GM21717 (cell line): ENCODE data around the gene SLC26A5.

Experiments
- ATAC-seq: cut with Tn5 transposase; IDR thresholded peaks from one replicate; pipeline ENCODE4 v1.9.1; 2021; ENCODE audit warnings: mild to moderate bottlenecking, moderate library complexity; ENCODE audit not compliant: unreplicated experiment

SLC26A5 gene

GRCh38 chr7:103348452-103348851, 97.6 kb downstream of the SLC26A5 start:
- no peak for ATAC-seq

GRCh38 chr7:103347507-103348267, 98.3 kb downstream of the SLC26A5 start, which contains the start of gene PSMC2:
Gene PSMC2 (plus strand): TSS chr7:103347643. CDS start chr7:103347712, 69 bp downstream.
- ATAC-seq: peak; percentile 73

GRCh38 chr7:103346396-103346795, 99.6 kb downstream of the SLC26A5 start:
- no peak for ATAC-seq

GRCh38 chr7:103344453-103345149, 101.4 kb downstream of the SLC26A5 start, which contains the start of gene DNAJC2:
Gene DNAJC2 (minus strand): TSS chr7:103344767. CDS start chr7:103344622, 145 bp downstream.
- peak; percentile 81 for ATAC-seq

- peak; percentile 13 for ATAC-seq
These were observed 102.1 kb downstream of the SLC26A5 start for GRCh38 chr7:103343758-103344452.

GRCh38 chr7:103343332-103343731, 102.7 kb downstream of the SLC26A5 start:
- ATAC-seq: no peak

- ATAC-seq: no peak
These were observed 104.5 kb downstream of the SLC26A5 start for GRCh38 chr7:103341466-103341865.

- no peak for ATAC-seq
These were observed 107.1 kb downstream of the SLC26A5 start for GRCh38 chr7:103338864-103339263.

- ATAC-seq: no peak
These were observed 109.2 kb downstream of the SLC26A5 start for GRCh38 chr7:103336761-103337160.

GRCh38 chr7:103325744-103326143, 120.3 kb downstream of the SLC26A5 start:
- no peak for ATAC-seq
